ENCODE data around the gene CCR3. TPM values are rescaled to one million over a fixed set of nuclear protein-coding genes. Genes with fewer than 3 reads are reported as not detected.

The CCR3 gene
- total RNA-seq, 1 donor from 2014 or later: not detected

GRCh38 chr3:46289551-46289950 is 47.3 kb downstream of the CCR3 start:
- Mint-ChIP-seq H3K27me3 (ENCODE audit: unreplicated experiment) (no peaks in the 10 kb centered on the region), H3K4me3 (ENCODE audit: unreplicated experiment) (no peak overlapping the region), H3K9me3 (ENCODE audit: unreplicated experiment) (no peaks in the 10 kb centered on the region), H3K36me3 (ENCODE audit: unreplicated experiment) (no peaks in the 10 kb centered on the region), H3K27ac (ENCODE audit: unreplicated experiment) (no peak overlapping the region), H3K4me1 (ENCODE audit: low read depth, unreplicated experiment) (no peaks in the 10 kb centered on the region)
- DNase-seq: no peak
- TF ChIP-seq CTCF (IDR thresholded peaks at IDR 0.05; ENCODE audit: partially characterized antibody, unreplicated experiment): no peak

GRCh38 chr3:46289966-46290365 is 47.7 kb downstream of the CCR3 start:
- Mint-ChIP-seq H3K4me1 (ENCODE audit: low read depth, unreplicated experiment) (no peaks in the 10 kb centered on the region), H3K36me3 (ENCODE audit: unreplicated experiment) (no peaks in the 10 kb centered on the region), H3K9me3 (ENCODE audit: unreplicated experiment) (no peaks in the 10 kb centered on the region), H3K4me3 (ENCODE audit: unreplicated experiment) (no peak overlapping the region), H3K27ac (ENCODE audit: unreplicated experiment) (no peak overlapping the region), H3K27me3 (ENCODE audit: unreplicated experiment) (no peaks in the 10 kb centered on the region)
- TF ChIP-seq CTCF (IDR thresholded peaks at IDR 0.05; ENCODE audit: partially characterized antibody, unreplicated experiment): no peak
- no peak for DNase-seq

GRCh38 chr3:46291046-46291445 is 48.8 kb downstream of the CCR3 start:
- no peaks in the 10 kb centered on the region for H3K36me3 Mint-ChIP-seq (ENCODE audit: unreplicated experiment)
- no peaks in the 10 kb centered on the region for H3K9me3 Mint-ChIP-seq (ENCODE audit: unreplicated experiment)
- no peak for TF ChIP-seq CTCF (IDR thresholded peaks at IDR 0.05; ENCODE audit: partially characterized antibody, unreplicated experiment)
- H3K4me3 Mint-ChIP-seq (ENCODE audit: unreplicated experiment): no peak overlapping the region
- no peak for DNase-seq
- H3K4me1 Mint-ChIP-seq (ENCODE audit: low read depth, unreplicated experiment): no peaks in the 10 kb centered on the region
- H3K27me3 Mint-ChIP-seq (ENCODE audit: unreplicated experiment): no peaks in the 10 kb centered on the region
- H3K27ac Mint-ChIP-seq (ENCODE audit: unreplicated experiment): no peak overlapping the region

- Mint-ChIP-seq H3K4me1 (ENCODE audit: low read depth, unreplicated experiment) (no peaks in the 10 kb centered on the region), H3K27me3 (ENCODE audit: unreplicated experiment) (no peaks in the 10 kb centered on the region), H3K4me3 (ENCODE audit: unreplicated experiment) (no peak overlapping the region), H3K9me3 (ENCODE audit: unreplicated experiment) (no peaks in the 10 kb centered on the region), H3K27ac (ENCODE audit: unreplicated experiment) (no peak overlapping the region), H3K36me3 (ENCODE audit: unreplicated experiment) (no peaks in the 10 kb centered on the region)
- no peak for TF ChIP-seq CTCF (IDR thresholded peaks at IDR 0.05; ENCODE audit: partially characterized antibody, unreplicated experiment)
- no peak for DNase-seq
Observed at GRCh38 chr3:46293035-46293724, 50.9 kb downstream of the CCR3 start.

- Mint-ChIP-seq H3K36me3 (ENCODE audit: unreplicated experiment) (no peaks in the 10 kb centered on the region), H3K4me3 (ENCODE audit: unreplicated experiment) (no peak overlapping the region), H3K27ac (ENCODE audit: unreplicated experiment) (no peak overlapping the region), H3K4me1 (ENCODE audit: low read depth, unreplicated experiment) (no peaks in the 10 kb centered on the region), H3K9me3 (ENCODE audit: unreplicated experiment) (no peaks in the 10 kb centered on the region), H3K27me3 (ENCODE audit: unreplicated experiment) (no peaks in the 10 kb centered on the region)
- no peak for DNase-seq
- TF ChIP-seq CTCF (IDR thresholded peaks at IDR 0.05; ENCODE audit: partially characterized antibody, unreplicated experiment): no peak
Observed at GRCh38 chr3:46293991-46294833, 52.0 kb downstream of the CCR3 start.

Measured in glutamatergic neuron (in vitro differentiated cells).